ENCODE results near the gene DNLZ.

DNA sequence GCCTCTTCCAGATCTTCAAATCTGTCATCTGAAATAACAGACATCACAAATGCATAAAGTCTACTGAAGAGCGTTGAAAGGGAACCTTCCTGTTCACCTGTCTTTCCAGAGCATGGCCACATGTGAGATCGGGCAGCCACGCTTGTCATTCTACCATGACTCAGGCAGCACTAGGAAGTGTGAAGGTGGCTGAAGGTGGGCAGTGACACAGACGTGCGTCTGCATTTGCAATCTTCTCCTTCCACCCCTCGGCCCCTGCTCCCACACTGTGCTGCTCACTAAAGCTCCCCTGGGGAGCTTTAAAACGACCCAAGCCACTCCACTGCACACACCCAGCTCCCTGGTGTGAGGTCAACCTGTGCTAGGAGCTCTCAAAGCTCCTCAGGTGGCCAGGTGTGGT lies 44.4 kb upstream of the DNLZ start:
- TF ChIP-seq, protein P1, sequence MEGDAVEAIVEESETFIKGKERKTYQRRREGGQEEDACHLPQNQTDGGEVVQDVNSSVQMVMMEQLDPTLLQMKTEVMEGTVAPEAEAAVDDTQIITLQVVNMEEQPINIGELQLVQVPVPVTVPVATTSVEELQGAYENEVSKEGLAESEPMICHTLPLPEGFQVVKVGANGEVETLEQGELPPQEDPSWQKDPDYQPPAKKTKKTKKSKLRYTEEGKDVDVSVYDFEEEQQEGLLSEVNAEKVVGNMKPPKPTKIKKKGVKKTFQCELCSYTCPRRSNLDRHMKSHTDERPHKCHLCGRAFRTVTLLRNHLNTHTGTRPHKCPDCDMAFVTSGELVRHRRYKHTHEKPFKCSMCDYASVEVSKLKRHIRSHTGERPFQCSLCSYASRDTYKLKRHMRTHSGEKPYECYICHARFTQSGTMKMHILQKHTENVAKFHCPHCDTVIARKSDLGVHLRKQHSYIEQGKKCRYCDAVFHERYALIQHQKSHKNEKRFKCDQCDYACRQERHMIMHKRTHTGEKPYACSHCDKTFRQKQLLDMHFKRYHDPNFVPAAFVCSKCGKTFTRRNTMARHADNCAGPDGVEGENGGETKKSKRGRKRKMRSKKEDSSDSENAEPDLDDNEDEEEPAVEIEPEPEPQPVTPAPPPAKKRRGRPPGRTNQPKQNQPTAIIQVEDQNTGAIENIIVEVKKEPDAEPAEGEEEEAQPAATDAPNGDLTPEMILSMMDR (IDR thresholded peaks at IDR 0.05; ENCODE audit: insufficient read depth, low read length, poor library complexity, severe bottlenecking) = no peak
- no peak for TF ChIP-seq EZH2phosphoT487 (conservative IDR thresholded peaks at IDR 0.05; ENCODE audit: low read length)
